Activated T-helper 1 cell treated with anti-CD3 and anti-CD28 coated beads, Interleukin-2, amount 50 U/mL, for 16 hours (primary cell): ENCODE data around the gene LEMD1.
"Not testable (repeated sequence)": the region's sequence is repeated elsewhere in the genome, so short reads cannot be mapped to it uniquely, and the experiment has no call there.

ENCODE experiments used
- DNase-seq, 2 donors: peaks; one replicate each; pipeline ENCODE4 v3.0.0-alpha.2; 2020; ENCODE audit warnings: low read depth in 1 of 2, low spot score in 1 of 2

Gene LEMD1

DNA sequence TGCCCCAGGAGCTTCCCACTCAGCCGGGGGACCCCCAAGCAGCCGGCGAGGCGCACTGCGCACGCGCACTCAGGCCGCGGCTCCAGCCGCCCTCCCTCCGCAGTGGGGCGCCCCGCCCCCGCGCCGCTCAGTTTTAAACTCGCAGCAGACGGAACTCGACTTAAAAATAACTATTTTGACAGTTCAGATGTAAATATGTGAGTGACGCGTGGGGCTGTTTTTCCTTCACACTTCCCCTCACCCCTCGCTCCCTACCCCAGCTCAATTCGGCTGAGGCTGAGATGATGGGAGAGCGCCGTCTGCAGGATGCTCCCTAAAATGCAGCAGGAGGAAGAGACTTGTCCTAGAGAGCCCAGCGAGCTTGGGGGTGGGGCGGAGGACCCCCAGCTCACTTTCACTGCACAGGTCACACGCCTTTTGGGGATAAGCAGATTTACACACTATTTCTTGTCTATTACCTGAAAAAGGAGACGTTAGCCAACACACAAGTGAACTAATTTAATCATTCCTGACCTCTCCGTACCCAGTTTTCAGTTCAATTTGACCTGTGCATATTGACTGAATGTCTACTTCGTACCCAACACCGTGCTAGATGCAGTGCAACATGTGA, 8.9 kb upstream of the LEMD1 start:
- DNase-seq, result peak; percentile 11 to 37

DNA sequence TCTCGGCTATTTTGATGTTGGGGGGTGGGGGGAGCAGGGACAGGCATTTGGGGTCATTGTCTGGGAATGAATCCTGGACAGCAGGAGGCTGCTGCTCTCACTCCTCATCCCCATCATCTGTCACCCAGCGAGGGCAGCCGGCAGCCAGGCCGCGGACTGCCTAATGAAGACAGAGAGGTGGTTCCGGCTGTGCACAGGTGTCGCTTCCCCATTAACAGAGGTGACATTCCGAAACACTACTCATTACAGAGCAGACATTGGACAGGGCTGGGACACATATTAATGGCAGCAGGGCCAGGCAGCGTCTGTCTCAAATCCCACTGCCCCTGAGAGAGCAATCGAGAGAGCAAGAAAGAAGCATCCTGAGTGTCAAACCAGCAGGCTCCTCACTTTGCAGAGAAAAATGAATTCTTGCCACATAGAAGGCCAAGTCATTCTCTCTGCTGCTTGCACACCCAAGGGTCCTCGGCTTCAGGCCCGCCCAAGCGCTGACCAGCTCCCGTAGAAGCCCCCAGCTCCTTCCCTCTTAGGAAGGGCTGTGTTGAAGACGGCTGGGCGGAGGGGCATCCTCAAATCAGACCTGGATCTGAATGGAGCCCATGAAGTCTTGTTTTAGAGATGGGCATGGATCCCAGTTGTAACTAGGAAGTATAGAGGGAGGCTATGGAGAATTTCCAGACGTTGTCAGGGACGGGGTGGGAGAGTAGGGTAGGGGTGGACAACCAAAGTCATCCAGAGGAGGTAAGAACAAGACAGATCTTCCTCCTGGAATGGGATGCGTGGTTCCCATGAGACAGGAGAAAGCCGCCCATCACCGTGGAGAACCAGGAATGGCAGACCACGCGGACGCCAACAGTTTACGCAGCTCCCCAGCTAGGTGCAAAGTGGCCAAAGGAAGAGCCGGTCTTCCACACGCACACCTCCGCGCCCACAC, 8.2 kb upstream of the LEMD1 start:
- no peak for DNase-seq

DNA sequence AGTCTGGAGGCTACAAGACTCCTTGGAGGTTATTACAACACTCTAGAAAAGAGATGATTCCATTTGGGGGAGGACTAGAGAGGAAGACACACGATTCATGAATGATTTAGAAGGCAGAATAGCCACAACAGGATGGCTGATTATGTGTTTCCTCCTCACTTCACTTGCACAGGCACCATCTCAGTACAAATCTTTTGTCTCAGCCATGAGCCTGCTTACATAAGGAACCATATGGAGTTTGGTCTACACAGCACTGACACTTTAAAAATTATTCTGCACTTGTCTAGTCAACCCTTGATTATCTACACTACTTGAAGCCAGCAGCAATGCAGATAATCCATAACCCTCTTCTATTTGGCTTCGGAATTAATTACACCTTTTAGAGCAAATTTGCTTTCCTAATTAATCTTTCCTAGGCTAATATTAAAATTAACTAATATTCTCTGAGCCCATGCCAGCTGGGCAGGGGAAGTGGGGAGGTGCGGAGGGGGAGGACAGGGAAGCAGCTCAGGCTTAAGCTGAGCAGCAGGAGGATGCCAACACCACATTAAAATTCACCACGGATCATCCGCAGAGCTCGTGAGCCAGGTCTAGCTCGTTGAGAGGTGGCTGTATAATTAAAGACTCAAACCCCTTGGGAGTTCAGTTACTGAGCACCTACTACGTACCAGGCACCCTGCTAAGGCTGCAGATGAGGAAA, 3.2 kb upstream of the LEMD1 start:
- no peak for DNase-seq

DNA sequence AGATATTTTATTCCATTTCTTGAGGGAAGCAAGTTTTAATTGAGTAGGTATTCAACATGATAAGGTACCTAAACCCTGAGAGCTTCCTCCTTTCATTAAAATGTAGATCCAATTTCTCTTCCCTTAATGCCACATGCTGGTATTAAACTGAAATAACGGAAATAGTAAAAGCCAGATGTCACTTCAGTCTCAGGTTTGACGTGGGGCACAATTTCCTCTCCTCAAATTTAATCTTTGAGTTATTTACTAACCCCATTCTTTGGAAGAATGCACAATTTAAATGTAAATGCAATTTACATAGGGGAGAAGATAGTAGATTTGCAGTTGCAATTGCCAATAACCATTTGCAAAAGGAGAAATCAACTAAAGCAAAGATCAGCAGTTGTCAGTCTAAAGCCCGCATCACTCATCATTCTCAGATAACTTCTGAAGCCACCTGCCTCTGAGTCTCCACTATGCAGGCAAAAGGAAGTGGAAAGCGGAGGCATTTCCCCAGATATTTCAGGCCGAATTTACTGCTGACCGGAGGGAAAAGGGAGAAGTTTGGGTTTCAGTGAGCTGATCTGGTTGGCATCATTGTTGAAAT, 2.1 kb upstream of the LEMD1 start:
- DNase-seq, result no peak

DNA sequence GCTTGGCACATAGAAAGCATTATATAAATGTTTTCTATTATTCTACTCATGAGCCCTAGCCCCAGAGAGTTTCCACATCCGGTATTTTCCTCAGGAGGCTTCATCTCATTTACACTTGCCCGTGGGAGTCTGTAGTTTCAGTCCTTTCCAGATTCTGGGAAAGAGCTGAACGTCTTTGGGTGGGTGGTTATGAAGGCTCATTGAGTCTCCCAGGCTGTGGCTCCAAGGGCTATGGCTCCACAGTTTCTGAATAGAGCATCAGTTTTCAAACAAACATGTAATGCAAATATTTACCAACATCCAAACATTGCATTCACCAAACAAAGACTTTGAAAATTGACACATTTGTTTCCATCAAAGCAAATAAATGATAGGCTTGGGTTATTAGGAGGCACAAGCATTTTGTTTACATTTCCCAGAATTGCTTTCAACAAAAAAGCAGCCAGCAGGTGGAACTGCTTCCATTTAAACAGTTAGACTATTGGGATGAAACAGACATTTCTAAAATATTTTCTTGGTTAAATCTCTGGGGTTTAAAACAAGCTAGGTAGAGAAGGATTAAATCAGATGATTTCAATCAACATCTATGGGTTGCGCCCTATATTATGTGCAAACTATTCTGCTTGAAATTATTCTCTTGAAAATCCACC, 1.3 kb upstream of the LEMD1 start:
- DNase-seq, result no peak

DNA sequence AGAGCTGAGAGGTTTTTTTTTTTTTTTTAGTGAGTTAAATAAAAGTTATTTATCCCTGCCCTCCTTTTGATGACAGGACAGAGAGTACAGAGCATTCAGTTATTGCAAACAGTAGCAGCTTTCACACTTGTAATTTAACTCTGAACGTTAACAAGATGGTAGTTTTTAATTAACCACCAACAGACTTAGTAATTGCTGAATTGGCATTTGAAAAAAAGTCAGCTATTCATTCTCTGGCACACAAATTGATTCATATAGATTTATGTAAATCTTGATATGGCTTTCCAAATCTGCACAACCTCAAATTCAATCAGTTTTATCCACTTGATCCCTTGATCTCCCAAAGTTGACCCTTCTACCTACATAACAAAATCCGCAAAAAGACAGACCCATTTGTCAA, 918 bp downstream of the LEMD1 start:
- DNase-seq, result no peak

DNA sequence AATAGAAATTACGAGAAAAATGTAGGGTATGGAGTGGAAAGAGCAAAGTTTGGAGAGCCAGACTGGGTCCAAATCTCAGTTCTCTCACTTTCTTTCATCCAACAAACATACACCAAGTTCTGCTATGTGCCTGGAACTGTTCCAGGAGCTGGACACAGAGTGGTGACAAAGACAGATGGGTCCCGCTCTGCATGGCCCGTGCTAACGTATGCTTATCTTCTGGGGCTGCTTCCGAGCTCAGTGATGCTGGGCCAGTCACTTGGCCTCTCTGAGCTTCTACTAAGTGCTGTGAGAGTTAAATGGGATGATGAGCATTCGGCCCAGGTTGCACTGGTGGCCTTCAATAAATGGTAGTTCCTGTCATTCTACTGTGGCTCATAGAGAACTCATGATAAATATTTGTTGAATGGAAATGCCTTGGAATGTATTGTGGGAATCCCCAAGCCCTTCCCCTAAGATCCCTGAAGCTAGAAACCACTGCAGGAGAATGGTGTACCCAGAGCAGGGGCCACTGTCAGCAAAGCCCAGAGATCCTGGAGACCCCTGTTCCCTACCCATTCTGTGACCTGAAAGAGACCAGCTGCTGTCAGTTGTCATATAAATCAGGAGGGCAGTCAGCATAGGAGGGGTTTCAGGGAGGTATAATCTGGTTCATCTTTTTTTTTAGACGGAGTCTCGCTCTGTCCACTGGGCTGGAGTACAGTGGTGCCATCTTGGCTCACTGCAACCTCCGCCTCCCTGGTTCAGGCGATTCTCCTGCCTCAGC, 3.8 kb downstream of the LEMD1 start:
- no peak for DNase-seq

DNA sequence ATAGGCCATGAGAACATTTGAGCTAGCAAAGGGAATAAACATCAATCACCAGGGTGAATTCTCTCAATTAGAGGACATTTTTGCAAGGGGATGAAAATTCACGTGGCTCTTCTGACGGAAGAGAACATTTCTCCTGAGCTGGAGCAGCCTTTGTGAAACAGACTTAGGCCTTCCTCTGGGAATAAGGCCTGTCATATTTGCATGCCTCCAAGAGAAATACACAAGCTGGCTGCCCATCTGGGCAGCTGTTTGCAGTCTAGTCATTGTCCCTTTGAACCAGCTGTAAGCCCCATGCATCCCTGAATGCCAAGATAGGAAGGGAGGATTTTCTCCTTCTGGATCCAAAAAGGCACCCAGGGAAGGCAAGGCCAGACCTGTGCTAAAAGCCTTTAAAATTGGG, 5.5 kb downstream of the LEMD1 start:
- DNase-seq, result no peak

DNA sequence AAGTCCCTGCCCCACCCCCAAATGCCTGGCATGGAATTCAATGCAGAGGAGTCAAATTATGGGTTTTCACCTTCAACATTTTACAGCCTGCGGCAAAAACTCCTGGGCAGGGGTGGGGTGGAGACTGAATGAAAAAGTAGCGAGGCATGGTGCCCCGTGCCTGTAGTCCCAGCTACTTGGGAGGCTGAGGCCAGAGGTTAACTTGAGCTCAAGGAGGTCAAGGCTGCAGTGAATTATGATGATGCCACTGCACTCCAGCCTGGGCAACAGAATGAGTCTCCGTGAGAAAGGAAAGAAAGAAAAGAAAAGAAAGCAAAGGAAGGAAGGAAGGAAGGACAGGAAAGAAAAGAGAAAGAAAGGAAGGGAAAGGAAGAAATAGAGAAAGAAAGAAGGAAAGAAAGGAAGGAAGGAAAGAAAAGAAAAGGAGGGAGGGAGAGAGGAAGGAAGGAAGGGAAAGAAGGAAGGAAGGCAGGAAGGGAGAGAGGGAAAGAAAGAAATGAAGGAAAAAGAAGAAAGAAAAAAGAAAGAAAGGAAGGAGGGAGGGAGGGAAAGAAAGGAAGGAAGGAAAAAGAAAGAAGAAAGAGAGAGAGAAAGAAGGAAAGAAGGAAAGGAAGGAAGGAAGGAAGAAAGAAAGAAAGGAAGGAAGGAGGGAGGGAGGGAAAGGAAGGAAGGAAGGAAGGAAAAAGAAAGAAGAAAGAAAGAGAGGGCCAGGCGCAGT, 11.1 kb downstream of the LEMD1 start:
- no peak for DNase-seq

DNA sequence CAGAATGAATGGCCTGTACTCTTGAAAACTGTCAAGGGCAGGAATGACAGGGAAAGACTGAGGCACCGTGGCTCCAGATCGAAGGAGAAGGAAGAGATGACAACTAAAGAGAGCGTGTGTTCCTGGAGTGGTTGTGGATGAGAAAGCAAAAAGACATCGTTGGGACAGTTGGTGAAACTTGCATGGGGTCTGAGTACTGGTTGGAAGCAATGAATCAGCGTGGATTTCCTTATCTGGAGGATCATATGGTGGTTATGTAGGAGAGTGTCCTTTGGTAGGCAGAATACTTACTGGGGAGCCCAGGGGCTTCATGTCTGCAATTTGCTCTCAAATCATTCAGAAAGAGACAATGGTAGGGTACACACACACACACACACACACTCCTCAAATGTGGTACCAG, 13.9 kb downstream of the LEMD1 start:
- DNase-seq, result no peak

DNA sequence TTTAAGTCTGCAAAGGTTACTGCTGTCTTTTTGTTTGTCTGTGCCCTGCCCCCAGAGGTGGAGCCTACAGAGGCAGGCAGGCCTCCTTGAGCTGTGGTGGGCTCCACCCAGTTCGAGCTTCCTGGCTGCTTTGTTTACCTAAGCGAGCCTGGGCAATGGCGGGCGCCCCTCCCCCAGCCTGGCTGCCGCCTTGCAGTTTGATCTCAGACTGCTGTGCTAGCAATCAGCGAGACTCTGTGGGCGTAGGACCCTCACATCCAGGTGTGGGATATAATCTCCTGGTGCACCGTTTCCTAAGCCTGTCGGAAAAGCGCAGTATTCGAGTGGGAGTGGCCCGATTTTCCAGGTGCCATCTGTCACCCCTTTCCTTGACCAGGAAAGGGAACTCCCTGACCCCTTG, 15.6 kb downstream of the LEMD1 start:
- not testable (repeated sequence) for DNase-seq

DNA sequence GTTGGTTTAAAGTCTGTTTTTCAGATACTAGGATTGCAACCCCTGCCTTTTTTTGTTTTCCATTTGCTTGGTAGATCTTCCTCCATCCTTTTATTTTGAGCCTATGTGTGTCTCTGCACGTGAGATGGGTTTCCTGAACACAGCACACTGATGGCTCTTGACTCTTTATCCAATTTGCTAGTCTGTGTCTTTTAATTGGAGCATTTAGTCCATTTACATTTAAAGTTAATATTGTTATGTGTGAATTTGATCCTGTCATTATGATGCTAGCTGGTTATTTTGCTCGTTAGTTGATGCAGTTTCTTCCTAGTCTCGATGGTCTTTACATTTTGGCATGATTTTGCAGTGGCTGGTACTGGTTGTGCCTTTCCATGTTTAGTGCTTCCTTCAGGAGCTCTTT, 17.4 kb downstream of the LEMD1 start:
- DNase-seq, result not testable (repeated sequence)

DNA sequence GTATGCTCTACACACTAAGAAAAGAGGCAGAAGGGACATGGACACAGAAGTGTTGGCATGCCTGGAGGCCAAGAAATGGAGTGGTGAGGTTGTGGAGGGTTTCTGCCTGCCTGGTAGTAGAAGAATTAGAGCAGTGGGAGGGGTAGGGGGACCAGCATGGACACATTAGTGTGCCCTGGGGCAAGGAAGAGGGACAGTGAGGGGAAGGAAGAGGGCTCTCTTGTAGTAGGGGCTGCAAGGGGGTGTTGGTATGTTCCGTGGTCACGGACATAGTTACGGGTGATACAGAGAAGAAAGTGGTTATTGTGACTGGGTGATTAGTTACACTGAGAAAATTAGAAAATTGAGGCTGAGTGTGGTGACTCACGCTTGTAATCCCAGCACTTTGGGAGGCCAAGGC, 23.3 kb downstream of the LEMD1 start:
- DNase-seq, result no peak

DNA sequence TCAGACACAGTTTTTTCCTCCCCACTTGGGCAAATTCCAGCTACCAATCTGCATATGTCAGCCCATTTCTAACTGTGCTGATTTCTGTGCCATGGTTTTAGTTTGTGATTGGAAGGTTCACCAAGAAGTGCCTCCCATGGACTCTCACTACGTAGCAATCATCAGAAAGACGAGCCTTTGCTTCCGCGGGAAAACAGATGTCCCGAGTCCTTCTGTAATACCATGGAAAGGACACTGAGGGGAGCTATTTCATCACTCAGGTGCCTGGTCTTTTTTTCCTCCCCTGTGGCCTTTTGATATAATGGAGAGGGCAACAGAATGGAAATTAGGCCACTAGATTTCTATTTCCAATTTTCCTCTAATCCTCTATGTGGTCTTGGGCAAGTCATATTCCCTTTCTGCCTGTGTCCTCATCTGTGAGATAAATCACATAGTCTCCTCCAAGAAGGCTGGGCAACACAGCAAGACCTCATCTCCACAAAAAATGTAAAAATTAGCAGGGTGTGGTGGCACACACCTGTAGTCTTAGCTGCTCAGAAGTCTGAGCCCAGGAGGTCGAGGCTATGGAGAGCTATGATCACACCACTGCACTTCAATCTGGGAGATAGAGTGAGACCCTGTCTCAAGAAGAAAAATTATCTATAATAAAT, 24.8 kb downstream of the LEMD1 start:
- DNase-seq, result no peak

DNA sequence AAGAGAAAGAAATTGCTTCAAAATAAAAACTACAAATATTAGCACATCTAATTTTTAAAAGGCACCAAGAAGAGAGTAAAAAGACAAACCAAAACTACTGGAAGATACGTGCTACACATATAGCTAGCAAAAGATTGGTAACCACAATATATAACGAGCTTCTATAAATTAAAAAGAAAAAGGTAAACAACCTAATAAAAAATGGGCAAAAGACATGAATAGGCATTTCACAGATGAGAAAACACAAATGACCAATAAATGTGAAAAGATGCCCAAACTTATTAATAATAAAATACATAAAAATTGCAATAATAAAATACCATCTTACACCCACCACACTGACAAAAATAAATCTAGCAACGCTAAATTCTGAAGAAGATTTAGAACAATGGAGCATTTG, 26.2 kb downstream of the LEMD1 start:
- no peak for DNase-seq

DNA sequence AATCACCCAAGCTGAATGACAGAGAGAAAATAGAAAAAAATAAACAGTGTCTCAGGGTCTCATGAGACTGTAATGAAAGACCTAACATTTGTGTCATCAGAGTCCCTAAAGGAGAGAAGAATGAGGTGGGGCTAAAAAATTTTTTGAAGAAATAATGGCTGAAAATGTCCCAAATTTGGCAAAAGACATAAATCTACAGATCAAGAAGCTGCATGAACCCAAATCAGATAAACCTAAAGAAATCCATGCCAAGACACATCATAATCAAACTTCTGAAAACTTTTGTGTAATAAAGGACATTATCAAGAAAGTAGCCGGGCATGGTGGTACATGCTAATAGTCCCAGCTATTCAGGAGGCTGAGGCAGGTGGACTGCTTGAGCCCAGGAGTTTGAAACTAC, 29.2 kb downstream of the LEMD1 start:
- DNase-seq, result no peak

DNA sequence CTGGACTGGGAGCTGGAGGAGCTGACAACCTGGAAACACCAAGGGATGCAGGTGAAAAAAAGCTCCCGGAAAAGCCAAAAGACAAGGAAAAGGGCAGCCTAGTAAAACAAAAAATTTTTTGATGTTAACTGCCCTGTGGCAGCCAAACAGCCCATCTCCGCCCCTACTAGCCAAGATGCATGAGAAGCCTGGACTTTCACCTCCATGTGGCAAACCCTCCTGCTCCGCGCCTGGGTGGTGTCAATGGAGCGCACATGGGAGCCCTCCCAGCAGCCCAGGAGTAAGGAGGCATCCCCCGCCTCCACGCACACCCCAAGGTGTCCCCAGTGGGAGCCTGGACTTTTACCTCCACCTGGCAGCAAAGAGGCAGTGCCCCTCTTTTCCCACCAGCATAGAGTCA, 30.5 kb downstream of the LEMD1 start:
- no peak for DNase-seq

DNA sequence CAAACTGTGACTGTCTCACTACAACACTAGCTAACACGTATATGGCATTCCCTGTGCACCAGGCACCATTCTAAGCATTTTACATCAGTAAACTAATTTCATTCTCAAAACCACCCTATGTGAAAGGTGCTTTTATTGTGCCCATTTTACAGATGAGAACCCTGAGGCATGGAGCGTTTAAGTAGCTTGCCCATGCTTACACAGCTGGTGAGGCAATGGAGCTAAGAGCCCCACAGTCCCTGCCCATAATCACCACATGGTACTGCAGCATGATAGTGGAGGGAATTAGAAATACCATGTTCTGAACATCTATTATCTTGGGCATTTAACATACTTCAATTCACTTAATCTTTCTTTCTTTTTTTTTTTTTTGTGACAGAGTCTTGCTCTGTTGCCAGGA, 34.0 kb downstream of the LEMD1 start:
- DNase-seq, result no peak

DNA sequence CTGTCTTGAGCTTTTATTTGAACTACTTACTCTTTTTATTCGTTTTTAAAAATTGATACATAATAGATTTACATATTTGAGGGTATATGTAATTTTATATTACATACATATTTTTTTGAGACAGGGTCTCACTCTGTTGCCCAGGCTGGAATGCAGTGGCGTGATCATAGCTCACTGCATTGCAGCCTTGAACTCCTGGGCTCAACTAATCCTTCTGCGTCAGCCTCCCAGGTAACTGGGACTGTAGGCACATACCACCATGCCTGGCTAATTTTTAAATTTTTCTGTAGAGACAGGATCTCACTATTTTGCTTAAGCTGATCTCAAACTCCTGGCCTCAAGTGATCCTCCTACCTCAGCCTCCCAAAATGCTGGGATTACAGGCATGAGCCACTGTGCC, 38.9 kb downstream of the LEMD1 start:
- not testable (repeated sequence) for DNase-seq
